Mesothelial cell of epicardium (in vitro differentiated cells): ENCODE results near the gene RTN4RL1. TPM values are rescaled to one million over a fixed set of nuclear protein-coding genes. Genes with fewer than 3 reads are reported as not detected.

Experiments used
- DNase-seq, 2 experiments: peaks; one replicate each; pipeline ENCODE4 v3.0.0; 2021; ENCODE audit warnings: low spot score in 2 of 2; ENCODE audit not compliant: unreplicated experiment in 2 of 2
- H3K27ac Mint-ChIP-seq: 2 replicates; pipeline ENCODE4 v1.8.0; 2021; ENCODE audit warnings: mixed read lengths
- H3K27me3 Mint-ChIP-seq: 2 replicates; pipeline ENCODE4 v1.8.0; 2021; ENCODE audit warnings: low read depth, mixed read lengths
- H3K36me3 Mint-ChIP-seq: 2 replicates; pipeline ENCODE4 v1.8.0; 2021; ENCODE audit warnings: mixed read lengths
- H3K4me1 Mint-ChIP-seq: 2 replicates; pipeline ENCODE4 v1.8.0; 2021; ENCODE audit warnings: mixed read lengths
- H3K4me3 Mint-ChIP-seq: 2 replicates; pipeline ENCODE4 v1.8.0; 2021; ENCODE audit warnings: mild to moderate bottlenecking, moderate library complexity, mixed read lengths
- H3K9me3 Mint-ChIP-seq: 2 replicates; pipeline ENCODE4 v1.8.0; 2021; ENCODE audit warnings: mixed read lengths
- CTCF ChIP-seq: fragments of 200-600 bp; sonication (generic); IDR thresholded peaks from one replicate; pipeline ENCODE4 v1.5.0; 2021; ENCODE audit warnings: antibody characterized with exemption; ENCODE audit not compliant: unreplicated experiment
- total RNA-seq: library from RNA; stranded (reverse); gene quantifications from 3 replicates; pipeline ENCODE4 v1.2.1, GENCODE V29; 2021

Gene RTN4RL1
- total RNA-seq, 1 donor from 2014 or later = 0.20 TPM

GRCh38 chr17:2064980-2065785, 40.0 kb upstream of the RTN4RL1 start:
- DNase-seq = no peak
- Mint-ChIP-seq H3K9me3 (no peaks in the 10 kb centered on the region), H3K27me3 (no peaks in the 10 kb centered on the region), H3K36me3 (peaks cover 12% of the 10 kb centered on the region), H3K4me1 (peaks cover 71% of the 10 kb centered on the region), H3K4me3 (no peak overlapping the region), H3K27ac (peak overlapping the region; percentile 88)
- TF ChIP-seq CTCF = no peak

GRCh38 chr17:2064520-2064971, 39.4 kb upstream of the RTN4RL1 start:
- peaks cover 75% of the 10 kb centered on the region for H3K4me1 Mint-ChIP-seq
- no peaks in the 10 kb centered on the region for H3K9me3 Mint-ChIP-seq
- H3K4me3 Mint-ChIP-seq = no peak overlapping the region
- peaks cover 16% of the 10 kb centered on the region for H3K36me3 Mint-ChIP-seq
- H3K27me3 Mint-ChIP-seq = peaks cover under 1% of the 10 kb centered on the region
- peak overlapping the region; percentile 76 for H3K27ac Mint-ChIP-seq
- DNase-seq = no peak
- TF ChIP-seq CTCF = no peak

- Mint-ChIP-seq H3K36me3 (peaks cover 18% of the 10 kb centered on the region), H3K4me1 (peaks cover 79% of the 10 kb centered on the region), H3K4me3 (no peak overlapping the region), H3K9me3 (no peaks in the 10 kb centered on the region), H3K27me3 (peaks cover 3% of the 10 kb centered on the region), H3K27ac (peak overlapping the region; percentile 76)
- TF ChIP-seq CTCF = no peak
- DNase-seq = no peak
These were observed 39.0 kb upstream of the RTN4RL1 start for GRCh38 chr17:2064147-2064489.

GRCh38 chr17:2063261-2064146, 38.4 kb upstream of the RTN4RL1 start:
- H3K4me3 Mint-ChIP-seq = no peak overlapping the region
- DNase-seq = no peak
- H3K27ac Mint-ChIP-seq = peak overlapping the region; percentile 76
- H3K4me1 Mint-ChIP-seq = peaks cover 77% of the 10 kb centered on the region
- peaks cover 18% of the 10 kb centered on the region for H3K36me3 Mint-ChIP-seq
- H3K9me3 Mint-ChIP-seq = no peaks in the 10 kb centered on the region
- H3K27me3 Mint-ChIP-seq = peaks cover 3% of the 10 kb centered on the region
- TF ChIP-seq CTCF = no peak

GRCh38 chr17:2062571-2063183, 37.5 kb upstream of the RTN4RL1 start:
- peaks cover 74% of the 10 kb centered on the region for H3K4me1 Mint-ChIP-seq
- no peak for DNase-seq

More at GRCh38 chr17:2062571-2063183, 37.5 kb upstream of the RTN4RL1 start:
- TF ChIP-seq CTCF = no peak
- Mint-ChIP-seq H3K27me3 (peaks cover 4% of the 10 kb centered on the region), H3K27ac (peak overlapping the region; percentile 76), H3K36me3 (peaks cover 19% of the 10 kb centered on the region), H3K4me3 (no peak overlapping the region), H3K9me3 (no peaks in the 10 kb centered on the region)
